ENCODE data around the gene VILL.

VILL gene

GRCh38 chr3:37974121-37975083, 16.2 kb upstream of the VILL start:
- H3K4me3 ChIP-seq (ENCODE audit: control insufficient read depth, low read depth, low read length) = no peak overlapping the region
- TF ChIP-seq CTCF (conservative IDR thresholded peaks at IDR 0.05; ENCODE audit: control insufficient read depth, insufficient read depth, low read depth, low read length) = peak; percentile 80
- peak; percentile 66 for DNase-seq (ENCODE audit: low read depth)

DNA sequence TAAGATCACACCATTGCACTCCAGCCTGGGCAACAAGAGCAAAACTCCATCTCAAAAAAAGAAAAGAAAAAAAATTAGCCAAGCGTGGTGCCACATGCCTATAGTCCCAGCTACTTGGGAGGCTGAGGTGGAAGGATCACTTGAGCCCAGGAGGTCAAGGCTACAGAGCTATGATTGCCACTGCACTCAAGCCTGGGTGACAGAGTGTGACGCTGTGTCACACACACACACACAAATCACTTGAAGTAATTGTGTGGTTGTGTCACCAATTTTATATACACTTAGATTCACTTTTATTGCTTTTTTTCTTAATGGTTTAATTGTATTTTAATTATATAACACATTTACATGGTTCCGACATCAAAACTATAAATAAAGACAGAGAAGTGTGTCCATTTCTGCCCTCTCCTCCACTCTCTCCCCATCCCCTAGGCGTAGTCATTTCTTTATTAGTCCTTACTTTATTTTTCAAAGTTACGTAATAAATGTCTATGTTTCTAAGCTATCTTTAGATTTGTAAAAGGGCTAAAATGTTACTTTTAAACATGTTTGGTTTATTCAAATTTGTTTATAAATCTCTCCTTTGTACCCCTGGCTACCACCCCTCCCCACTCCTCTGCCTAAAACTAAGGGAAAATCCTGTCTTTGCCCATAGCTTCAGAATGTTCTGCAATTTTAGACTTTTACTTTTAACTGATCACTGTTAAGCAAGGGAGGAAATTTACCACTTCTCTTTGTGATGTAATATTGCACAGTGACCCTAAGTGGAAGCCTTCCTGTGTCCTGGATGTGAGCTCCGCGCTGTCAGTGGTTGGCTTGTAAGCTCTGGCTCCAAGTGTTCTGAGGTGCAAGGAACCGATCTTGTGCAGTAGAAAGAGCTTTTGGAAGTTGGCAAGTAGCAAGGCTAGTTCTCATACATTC, 10.8 kb upstream of the VILL start:
- no peak for TF ChIP-seq CTCF (conservative IDR thresholded peaks at IDR 0.05; ENCODE audit: control insufficient read depth, insufficient read depth, low read depth, low read length)
- no peak for DNase-seq (ENCODE audit: low read depth)
- H3K4me3 ChIP-seq (ENCODE audit: control insufficient read depth, low read depth, low read length) = no peak overlapping the region

- DNase-seq (ENCODE audit: low read depth) = no peak
- TF ChIP-seq CTCF (conservative IDR thresholded peaks at IDR 0.05; ENCODE audit: control insufficient read depth, insufficient read depth, low read depth, low read length) = no peak
- H3K4me3 ChIP-seq (ENCODE audit: control insufficient read depth, low read depth, low read length) = no peak overlapping the region
These were observed 9.9 kb upstream of the VILL start for GRCh38 chr3:37980462-37981347.

DNA sequence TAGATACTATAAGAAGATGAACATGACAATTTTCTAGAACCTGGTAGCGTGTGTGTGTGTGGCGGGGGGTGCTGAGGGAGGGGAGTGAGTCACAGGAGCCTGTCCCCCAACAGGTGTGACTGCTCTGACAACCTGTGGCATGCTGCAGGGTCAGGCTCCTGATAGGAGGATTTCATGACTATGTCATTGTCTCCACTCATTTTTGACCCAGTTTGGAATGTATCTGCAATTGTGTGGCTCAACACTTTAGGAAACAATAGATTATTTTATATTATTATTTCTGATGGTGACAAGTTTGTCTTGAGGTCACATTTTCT, 9.3 kb upstream of the VILL start:
- no peak overlapping the region for H3K4me3 ChIP-seq (ENCODE audit: control insufficient read depth, low read depth, low read length)
- no peak for DNase-seq (ENCODE audit: low read depth)
- TF ChIP-seq CTCF (conservative IDR thresholded peaks at IDR 0.05; ENCODE audit: control insufficient read depth, insufficient read depth, low read depth, low read length) = no peak

- no peak overlapping the region for H3K4me3 ChIP-seq (ENCODE audit: control insufficient read depth, low read depth, low read length)
- no peak for DNase-seq (ENCODE audit: low read depth)
- TF ChIP-seq CTCF (conservative IDR thresholded peaks at IDR 0.05; ENCODE audit: control insufficient read depth, insufficient read depth, low read depth, low read length) = no peak
These were observed 8.3 kb upstream of the VILL start for GRCh38 chr3:37982331-37982730.

GRCh38 chr3:37984051-37984450, 6.5 kb upstream of the VILL start:
- no peak for TF ChIP-seq CTCF (conservative IDR thresholded peaks at IDR 0.05; ENCODE audit: control insufficient read depth, insufficient read depth, low read depth, low read length)
- no peak for DNase-seq (ENCODE audit: low read depth)
- no peak overlapping the region for H3K4me3 ChIP-seq (ENCODE audit: control insufficient read depth, low read depth, low read length)
